Sciatic nerve (tissue), 2 donors: ENCODE measurements around the gene ASB4. TPM values are rescaled to one million over a fixed set of nuclear protein-coding genes. Genes with fewer than 3 reads are reported as not detected.
A peak's percentile ranks its signal among the peaks of the same experiment; 100 is the strongest.
"Not testable (repeated sequence)": the region's sequence is repeated elsewhere in the genome, so short reads cannot be mapped to it uniquely, and the experiment has no call there.

Experiments used
- ATAC-seq: fragments of 200-7000 bp; cut with Tn5 transposase; one replicate; pipeline ENCODE4 v1.9.1; 2020; ENCODE audit warnings: mild to moderate bottlenecking, moderate library complexity
- DNase-seq: peaks from one replicate; pipeline ENCODE4 v3.0.0-alpha.2; 2020; ENCODE audit warnings: low spot score
- intact Hi-C: fragments of 100-400 bp; cut with DNase I; formaldehyde crosslinking; loops from one replicate; pipeline ENCODE4 v1.14.2; 2022
- total RNA-seq: library from RNA; stranded (reverse); fragmentation: NEBNext Ultra II Directional; extraction: Animal tissue kit (Norgen Biotek cat#: 25700); gene quantifications from one replicate; pipeline ENCODE4 v1.2.1, GENCODE V29; 2021
- donor health status: DM: no; HTN: no; CAD: no.
- donor health status: DM: no; HTN: no; CAD: no.

ASB4 gene
- 0.80 TPM for total RNA-seq

- no peak for ATAC-seq
- intact Hi-C loops: no loop called here
- DNase-seq: no peak
Measured at GRCh38 chr7:95485391-95486123, at the start of gene ASB4. Gene ASB4 (plus strand): TSS chr7:95485943. CDS start chr7:95485972, 29 bp downstream.

- no peak for ATAC-seq
- intact Hi-C loops: no loop called here
- no peak for DNase-seq
Measured at GRCh38 chr7:95436407-95436806, 49.3 kb upstream of the ASB4 start.

- DNase-seq: no peak
- no peak for ATAC-seq
- intact Hi-C loops: no loop called here
Measured at GRCh38 chr7:95440394-95441038, 45.2 kb upstream of the ASB4 start.

GRCh38 chr7:95441042-95441823 lies 44.5 kb upstream of the ASB4 start:
- DNase-seq (no peak), ATAC-seq (no peak)
- intact Hi-C loops: no loop called here

GRCh38 chr7:95444796-95445195 lies 40.9 kb upstream of the ASB4 start:
- DNase-seq (no peak), ATAC-seq (no peak)
- intact Hi-C loops: no loop called here

GRCh38 chr7:95446618-95447017 lies 39.1 kb upstream of the ASB4 start:
- ATAC-seq (no peak), DNase-seq (no peak)
- intact Hi-C loops: no loop called here

- DNase-seq (no peak), ATAC-seq (no peak)
- intact Hi-C loops: no loop called here
Measured at GRCh38 chr7:95454438-95455045, 31.2 kb upstream of the ASB4 start.

GRCh38 chr7:95457947-95458346 lies 27.8 kb upstream of the ASB4 start:
- no peak for DNase-seq
- intact Hi-C loops: no loop called here
- no peak for ATAC-seq

GRCh38 chr7:95460653-95461052 lies 25.1 kb upstream of the ASB4 start:
- intact Hi-C loops, ATAC-seq, DNase-seq: not testable (repeated sequence)

- DNase-seq (no peak), ATAC-seq (no peak)
- intact Hi-C loops: no loop called here
Measured at GRCh38 chr7:95467912-95468607, 17.7 kb upstream of the ASB4 start.

- ATAC-seq (no peak), DNase-seq (no peak)
- intact Hi-C loops: no loop called here
Measured at GRCh38 chr7:95469187-95469586, 16.6 kb upstream of the ASB4 start.

- no peak for ATAC-seq
- DNase-seq: no peak
- intact Hi-C loops: no loop called here
Measured at GRCh38 chr7:95469848-95470247, 15.9 kb upstream of the ASB4 start.

GRCh38 chr7:95470452-95470851 lies 15.3 kb upstream of the ASB4 start:
- intact Hi-C loops: no loop called here
- ATAC-seq: no peak
- no peak for DNase-seq

GRCh38 chr7:95471071-95471470 lies 14.7 kb upstream of the ASB4 start:
- DNase-seq (no peak), ATAC-seq (no peak)
- intact Hi-C loops: no loop called here

- DNase-seq (no peak), ATAC-seq (peak; percentile 52)
- intact Hi-C loops: no loop called here
Measured at GRCh38 chr7:95472581-95473161, 13.1 kb upstream of the ASB4 start.

GRCh38 chr7:95473276-95473985 lies 12.3 kb upstream of the ASB4 start:
- intact Hi-C loops: no loop called here

GRCh38 chr7:95476072-95476847 lies 9.5 kb upstream of the ASB4 start:
- DNase-seq (no peak), ATAC-seq (no peak)
- intact Hi-C loops: no loop called here

More at GRCh38 chr7:95473276-95473985, 12.3 kb upstream of the ASB4 start:
- peak; percentile 58 for ATAC-seq
- no peak for DNase-seq
